K562 (cell line): ENCODE data around the gene PCDHGB1. TPM values are rescaled to one million over a fixed set of nuclear protein-coding genes. Genes with fewer than 3 reads are reported as not detected.

Experiments
- ATAC-seq: fragments of 200-7000 bp; cut with Tn5 transposase; 3 replicates; pipeline ENCODE4 v1.9.1; 2020; ENCODE audit warnings: moderate library complexity
- BruUV-seq: library from RNA; stranded (reverse); fragments of 400-500 nt; replicated peaks from 2 replicates; lab custom pipeline; 2021; lab: Mats Ljungman, UMichigan
- CTCF ChIA-PET: fragments of 300-600 bp; formaldehyde crosslinking; extraction: SDS; loops from one replicate; lab custom pipeline; 2021; ENCODE audit warnings: low intra/inter-chr PET ratio; lab: Yijun Ruan, JAX
- POLR2A ChIA-PET: fragments of 300-600, 350-650 bp; sonication (Branson Sonifier 250); formaldehyde crosslinking; extraction: SDS; loops from one replicate; lab custom pipeline; 2021; ENCODE audit warnings: antibody characterized with exemption, inconsistent platforms; lab: Yijun Ruan, JAX
- DNase-seq, 4 experiments: peaks; one replicate each; pipeline versions ENCODE4 v3.0.0 to v3.0.0-alpha.2; 2011 to 2018; ENCODE audit warnings: low spot score in 3 of 4, mixed read lengths in 3 of 4; ENCODE audit errors: extremely low read depth in 1 of 4
- FAIRE-seq: peaks from 2 replicates; lab custom pipeline; 2011; peaks lifted over from hg19 to GRCh38; lab: Jason Lieb, UNC
- H2AFZ ChIP-seq: 2 replicates; pipeline ENCODE4 v1.6.0; 2011; ENCODE audit warnings: low read depth, low read length, control low read depth, inconsistent platforms
- H3K27ac ChIP-seq: fragments of 200-600 bp; 3 replicates; pipeline ENCODE4 v1.8.0; 2011; ENCODE audit warnings: low read depth, mild to moderate bottlenecking, control low read depth, inconsistent platforms, low read length, moderate library complexity, mixed read lengths; ENCODE audit errors: extremely low read depth
- H3K27me3 ChIP-seq, 2 experiments: fragments of 300-600 bp in 1 of 2; 2 replicates in 1 of 2; 3 replicates in 1 of 2; pipeline versions ENCODE4 v1.6.0 to v1.8.0; 2011; ENCODE audit warnings: inconsistent platforms in 2 of 2, low read length in 2 of 2, mild to moderate bottlenecking in 1 of 2, mixed read lengths in 1 of 2, moderate library complexity in 1 of 2; ENCODE audit not compliant: control insufficient read depth in 2 of 2, insufficient read depth in 2 of 2
- H3K36me3 ChIP-seq: fragments of 300-600 bp; 3 replicates; pipeline ENCODE4 v1.8.0; 2011; ENCODE audit warnings: mild to moderate bottlenecking, low read length, inconsistent platforms; ENCODE audit not compliant: control insufficient read depth, insufficient read depth
- H3K4me1 ChIP-seq, 2 experiments: fragments of 200-600 bp in 1 of 2; replicated peaks in 1 of 2; 2 replicates in 1 of 2; 3 replicates in 1 of 2; pipeline versions ENCODE4 v1.5.1 to v1.8.0; 2011; ENCODE audit warnings: inconsistent platforms in 2 of 2, low read length in 2 of 2, mild to moderate bottlenecking in 1 of 2, mixed read lengths in 1 of 2, moderate library complexity in 1 of 2; ENCODE audit not compliant: control insufficient read depth in 2 of 2, insufficient read depth in 2 of 2
- H3K4me2 ChIP-seq: 2 replicates; pipeline ENCODE4 v1.6.1; 2011; ENCODE audit warnings: low read length, control low read depth, inconsistent platforms, mixed read lengths; ENCODE audit not compliant: insufficient read depth
- H3K4me3 ChIP-seq: fragments of 200-600 bp; sonication (generic), shearing (Covaris generic); 2 replicates; pipeline ENCODE4 v1.5.1; 2016; ENCODE audit warnings: control low read depth, inconsistent platforms
- H3K79me2 ChIP-seq: fragments of 200-600 bp; 3 replicates; pipeline ENCODE4 v1.8.0; 2011; ENCODE audit warnings: low read length, inconsistent platforms; ENCODE audit not compliant: control insufficient read depth, insufficient read depth
- H3K9ac ChIP-seq, 2 experiments: 2 replicates each; pipeline versions ENCODE4 v1.6.0 to v1.6.1; 2011; ENCODE audit warnings: low read depth in 2 of 2, low read length in 2 of 2, control low read depth in 1 of 2, inconsistent platforms in 1 of 2, mild to moderate bottlenecking in 1 of 2, mixed read lengths in 1 of 2; ENCODE audit not compliant: insufficient read depth in 1 of 2
- H3K9me1 ChIP-seq: one replicate; pipeline ENCODE4 v1.6.0; 2011; ENCODE audit warnings: inconsistent platforms, mild to moderate bottlenecking, low read length, moderate library complexity; ENCODE audit not compliant: control insufficient read depth, insufficient read depth
- H3K9me3 ChIP-seq: replicated peaks from 2 replicates; pipeline ENCODE4 v1.5.1; 2011; ENCODE audit warnings: low read depth, low read length, inconsistent platforms; ENCODE audit not compliant: control insufficient read depth, insufficient read depth
- H4K20me1 ChIP-seq: replicated peaks from 2 replicates; pipeline ENCODE4 v1.6.1; 2011; ENCODE audit warnings: low read length, inconsistent platforms, mixed read lengths; ENCODE audit not compliant: control insufficient read depth, insufficient read depth
- BACH1 ChIP-seq: fragments of 200-800 bp; sonication (Bioruptor generic); IDR thresholded peaks from 2 replicates; pipeline ENCODE4 v1.6.1; 2016; ENCODE audit warnings: missing genetic modification characterization, missing compliant biosample characterization
- CGGBP1 ChIP-seq: fragments of 250-450 bp; sonication (Bioruptor Pico); IDR thresholded peaks from 2 replicates; pipeline ENCODE4 v1.9.0; 2021; ENCODE audit warnings: mild to moderate bottlenecking
- FOXP1 ChIP-seq: sonication (generic); formaldehyde crosslinking; IDR thresholded peaks from 2 replicates; pipeline ENCODE4 v1.8.0; 2022; ENCODE audit warnings: mild to moderate bottlenecking, missing genetic modification reagents
- NKRF ChIP-seq: fragments of 450-650 bp; IDR thresholded peaks from 2 replicates; pipeline ENCODE4 v1.6.1; 2016; ENCODE audit warnings: borderline replicate concordance
- NR4A1 ChIP-seq, 2 experiments: fragments of 250-450 bp in 1 of 2; fragments of 450-650 bp in 1 of 2; sonication (Bioruptor Pico) in 1 of 2; IDR thresholded peaks; 2 replicates each; pipeline versions ENCODE4 v1.4.0 to v1.6.1; 2016 to 2020; ENCODE audit warnings: mild to moderate bottlenecking in 2 of 2, missing compliant biosample characterization in 1 of 2, missing genetic modification characterization in 1 of 2, moderate library complexity in 1 of 2
- NUFIP1 ChIP-seq: fragments of 450-650 bp; IDR thresholded peaks from 2 replicates; pipeline ENCODE4 v1.6.1; 2018; ENCODE audit not compliant: partially characterized antibody
- SNRNP70 ChIP-seq: fragments of 200-400 bp; formaldehyde crosslinking; optimal IDR thresholded peaks from 2 replicates; pipeline ENCODE3; 2017; ENCODE audit warnings: low read depth, low read length
- TCF7L2 ChIP-seq: fragments of 150-350 bp; IDR thresholded peaks from 2 replicates; pipeline ENCODE4 v1.6.1; 2016; ENCODE audit warnings: low read depth, mild to moderate bottlenecking, low read length, moderate library complexity
- ZC3H11A ChIP-seq: IDR thresholded peaks from 2 replicates; pipeline ENCODE4 v1.6.1; 2012; ENCODE audit warnings: low read depth, low read length, improper control_type of control experiment
- ZNF639 ChIP-seq, 2 experiments: fragments of 200-800 bp in 1 of 2; sonication (Bioruptor generic) in 1 of 2; sonication (generic) in 1 of 2; formaldehyde crosslinking in 1 of 2; IDR thresholded peaks in 1 of 2; conservative IDR thresholded peaks in 1 of 2; 2 replicates each; pipeline versions ENCODE4 v1.5.0 to v1.6.1; 2016 to 2020; ENCODE audit warnings: missing compliant biosample characterization in 1 of 2, missing genetic modification characterization in 1 of 2, missing genetic modification reagents in 1 of 2
- WGBS: fragments of 100-300 bp; shearing (Covaris generic); methylation state at CpG from one replicate; pipeline ENCODE4 v1.1.6; 2016; ENCODE audit warnings: low coverage, mixed read lengths; ENCODE audit not compliant: insufficient coverage; ENCODE audit errors: missing lambda C conversion rate; 5-methylcytosine and 5-hydroxymethylcytosine counted together
- in situ Hi-C: fragments of 300-500 bp; cut with MboI; formaldehyde crosslinking; loops from 4 replicates; pipeline ENCODE4 v1.15.0; 2018; ENCODE audit warnings: inconsistent platforms, mixed read lengths
- intact Hi-C: fragments of 100-400 bp; cut with micrococcal nuclease; formaldehyde crosslinking; loops from 2 replicates; pipeline ENCODE4 v1.14.2; 2022
- polyA plus RNA-seq, 8 experiments: library from polyadenylated mRNA; depleted of rRNA in 4 of 8; stranded (reverse) in 5 of 8; unstranded in 3 of 8; fragments of >200 nt; fragmentation: Nextera tagmentation in 2 of 8; fragmentation: Illumina TruSeq in 1 of 8; extraction: Ambion mirVana in 2 of 8; extraction: Trizol in 1 of 8; gene quantifications; 2 replicates each; pipeline versions ENCODE4 v1.2.1 to v1.2.3, GENCODE V29; 2011 to 2014; ENCODE audit warnings: inconsistent platforms in 1 of 8, missing spikeins in 1 of 8
- total RNA-seq, 7 experiments: library from RNA; depleted of rRNA in 6 of 7; stranded (reverse); fragments of >200 nt in 6 of 7; fragmentation: Illumina TruSeq in 2 of 7; extraction: Trizol in 2 of 7; gene quantifications; 2 replicates each; pipeline versions ENCODE4 v1.2.1 to v1.2.3, GENCODE V29; 2011 to 2021; ENCODE audit warnings: low replicate concordance in 1 of 7
- TF ChIP-seq, protein P1 (sequence below): sonication (generic); formaldehyde crosslinking; IDR thresholded peaks from 2 replicates; pipeline ENCODE4 v1.8.0; 2022; ENCODE audit warnings: mild to moderate bottlenecking, missing genetic modification reagents
- TF ChIP-seq, protein P2 (sequence below), 2 experiments: fragments of 150-350 bp in 1 of 2; IDR thresholded peaks; 2 replicates each; pipeline ENCODE4 v1.6.1; 2012 to 2016; ENCODE audit warnings: low read depth in 2 of 2, low read length in 2 of 2, mild to moderate bottlenecking in 1 of 2, moderate library complexity in 1 of 2

PCDHGB1 gene
- total and polyA plus RNA-seq, 9 of the 15 experiments (the other 6 are each of a cell fraction or from before 2014, with no cell fraction given), result 0.06 to 0.20 (median 0.07) TPM; not detected in 2

DNA sequence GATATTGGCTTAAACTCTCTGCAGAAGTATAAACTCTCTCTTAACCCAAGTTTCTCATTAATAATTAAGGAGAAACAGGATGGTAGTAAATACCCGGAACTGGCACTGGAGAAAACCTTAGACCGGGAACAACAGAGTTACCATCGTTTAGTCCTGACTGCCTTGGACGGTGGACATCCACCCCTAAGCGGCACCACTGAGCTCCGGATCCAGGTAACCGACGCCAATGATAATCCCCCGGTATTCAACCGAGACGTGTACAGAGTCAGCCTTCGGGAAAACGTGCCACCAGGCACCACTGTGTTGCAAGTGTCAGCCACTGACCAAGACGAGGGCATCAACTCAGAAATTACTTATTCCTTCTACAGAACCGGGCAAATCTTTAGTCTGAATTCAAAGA, 48.7 kb downstream of the PCDHGB1 start:
- H2AFZ ChIP-seq, result no peak overlapping the region
- FAIRE-seq, result no peak
- ChIA-PET CTCF (no interaction called here), POLR2A (interaction anchor here (1.1 kb wide), 1 partner anchor 8 kb away, joined by 3 read pairs; no protein-coding TSS in a partner anchor)
- intact Hi-C loops, result no loop called here
- H3K9ac ChIP-seq, result no peak overlapping the region
- no peaks in the 10 kb centered on the region for H3K79me2 ChIP-seq
- no peaks in the 10 kb centered on the region for H3K36me3 ChIP-seq
- no peaks in the 10 kb centered on the region for H3K9me1 ChIP-seq
- ATAC-seq, result no peak
- H3K27me3 ChIP-seq, result peaks cover 0 to 33% of the 10 kb centered on the region in 2 experiments; a peak in 4 of 5 replicates
- no peaks in the 10 kb centered on the region for H4K20me1 ChIP-seq
- H3K4me3 ChIP-seq, result no peak overlapping the region
- H3K4me2 ChIP-seq, result no peak overlapping the region
- peaks cover 2% of the 10 kb centered on the region; the same call in 1 of the 2 replicates for H3K9me3 ChIP-seq
- WGBS, result 4% methylated on average over 15 of the region's 15 CpGs
- BruUV-seq, result no TSS peak
- H3K4me1 ChIP-seq, result peaks cover 0 to 11% of the 10 kb centered on the region in 2 experiments; a peak in 3 of 5 replicates
- DNase-seq, result no peak
- in situ Hi-C loops, result no loop called here
- H3K27ac ChIP-seq, result no peak overlapping the region
- TF ChIP-seq NR4A1 (CRISPR knock-in tag; IDR thresholded peaks at IDR 0.05) (no peak), NR4A1 (tag; IDR thresholded peaks at IDR 0.05) (no peak), ZNF639 (CRISPR knock-in tag; conservative IDR thresholded peaks at IDR 0.05 in 1 of 2, IDR thresholded peaks at IDR 0.05 in 1 of 2) (no peak), CGGBP1 (CRISPR knock-in tag) (no peak), BACH1 (tag) (no peak), NUFIP1 (no peak), FOXP1 (CRISPR knock-in tag) (no peak), ZC3H11A (no peak), NKRF (no peak), SNRNP70 (no peak), TCF7L2 (no peak)
- TF ChIP-seq, protein P1, sequence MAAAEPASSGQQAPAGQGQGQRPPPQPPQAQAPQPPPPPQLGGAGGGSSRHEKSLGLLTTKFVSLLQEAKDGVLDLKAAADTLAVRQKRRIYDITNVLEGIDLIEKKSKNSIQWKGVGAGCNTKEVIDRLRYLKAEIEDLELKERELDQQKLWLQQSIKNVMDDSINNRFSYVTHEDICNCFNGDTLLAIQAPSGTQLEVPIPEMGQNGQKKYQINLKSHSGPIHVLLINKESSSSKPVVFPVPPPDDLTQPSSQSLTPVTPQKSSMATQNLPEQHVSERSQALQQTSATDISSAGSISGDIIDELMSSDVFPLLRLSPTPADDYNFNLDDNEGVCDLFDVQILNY (CRISPR knock-in tag), result no peak
- TF ChIP-seq, protein P2, sequence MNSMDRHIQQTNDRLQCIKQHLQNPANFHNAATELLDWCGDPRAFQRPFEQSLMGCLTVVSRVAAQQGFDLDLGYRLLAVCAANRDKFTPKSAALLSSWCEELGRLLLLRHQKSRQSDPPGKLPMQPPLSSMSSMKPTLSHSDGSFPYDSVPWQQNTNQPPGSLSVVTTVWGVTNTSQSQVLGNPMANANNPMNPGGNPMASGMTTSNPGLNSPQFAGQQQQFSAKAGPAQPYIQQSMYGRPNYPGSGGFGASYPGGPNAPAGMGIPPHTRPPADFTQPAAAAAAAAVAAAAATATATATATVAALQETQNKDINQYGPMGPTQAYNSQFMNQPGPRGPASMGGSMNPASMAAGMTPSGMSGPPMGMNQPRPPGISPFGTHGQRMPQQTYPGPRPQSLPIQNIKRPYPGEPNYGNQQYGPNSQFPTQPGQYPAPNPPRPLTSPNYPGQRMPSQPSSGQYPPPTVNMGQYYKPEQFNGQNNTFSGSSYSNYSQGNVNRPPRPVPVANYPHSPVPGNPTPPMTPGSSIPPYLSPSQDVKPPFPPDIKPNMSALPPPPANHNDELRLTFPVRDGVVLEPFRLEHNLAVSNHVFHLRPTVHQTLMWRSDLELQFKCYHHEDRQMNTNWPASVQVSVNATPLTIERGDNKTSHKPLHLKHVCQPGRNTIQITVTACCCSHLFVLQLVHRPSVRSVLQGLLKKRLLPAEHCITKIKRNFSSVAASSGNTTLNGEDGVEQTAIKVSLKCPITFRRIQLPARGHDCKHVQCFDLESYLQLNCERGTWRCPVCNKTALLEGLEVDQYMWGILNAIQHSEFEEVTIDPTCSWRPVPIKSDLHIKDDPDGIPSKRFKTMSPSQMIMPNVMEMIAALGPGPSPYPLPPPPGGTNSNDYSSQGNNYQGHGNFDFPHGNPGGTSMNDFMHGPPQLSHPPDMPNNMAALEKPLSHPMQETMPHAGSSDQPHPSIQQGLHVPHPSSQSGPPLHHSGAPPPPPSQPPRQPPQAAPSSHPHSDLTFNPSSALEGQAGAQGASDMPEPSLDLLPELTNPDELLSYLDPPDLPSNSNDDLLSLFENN (IDR thresholded peaks at IDR 0.05; ENCODE audit: low read depth in 2 of 2, low read length in 2 of 2), result no peak
